ENCODE measurements around the gene LAGE3.
A peak's percentile ranks its signal among the peaks of the same experiment; 100 is the strongest.

Gene LAGE3

DNA sequence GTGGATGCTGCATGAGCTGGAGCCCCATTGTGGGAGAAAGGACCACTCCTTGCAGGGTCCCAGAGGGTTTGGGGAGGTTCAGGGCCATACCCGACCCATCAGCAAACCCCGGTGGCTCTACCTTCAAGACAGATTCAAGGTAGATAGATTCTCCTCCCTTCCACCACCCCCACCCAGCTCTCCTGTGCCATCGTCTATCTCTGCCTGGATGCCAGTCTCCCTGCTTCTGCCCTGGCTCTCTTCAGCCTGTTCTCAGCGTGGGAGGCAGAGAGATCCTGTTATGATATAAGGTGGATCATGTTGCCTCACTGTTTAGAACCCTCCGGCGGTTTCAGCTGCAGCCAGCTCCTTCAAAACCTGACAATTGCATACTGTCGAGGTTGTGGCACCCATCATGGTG lies 5.4 kb downstream of the LAGE3 start:
- DNase-seq: no peak

DNA sequence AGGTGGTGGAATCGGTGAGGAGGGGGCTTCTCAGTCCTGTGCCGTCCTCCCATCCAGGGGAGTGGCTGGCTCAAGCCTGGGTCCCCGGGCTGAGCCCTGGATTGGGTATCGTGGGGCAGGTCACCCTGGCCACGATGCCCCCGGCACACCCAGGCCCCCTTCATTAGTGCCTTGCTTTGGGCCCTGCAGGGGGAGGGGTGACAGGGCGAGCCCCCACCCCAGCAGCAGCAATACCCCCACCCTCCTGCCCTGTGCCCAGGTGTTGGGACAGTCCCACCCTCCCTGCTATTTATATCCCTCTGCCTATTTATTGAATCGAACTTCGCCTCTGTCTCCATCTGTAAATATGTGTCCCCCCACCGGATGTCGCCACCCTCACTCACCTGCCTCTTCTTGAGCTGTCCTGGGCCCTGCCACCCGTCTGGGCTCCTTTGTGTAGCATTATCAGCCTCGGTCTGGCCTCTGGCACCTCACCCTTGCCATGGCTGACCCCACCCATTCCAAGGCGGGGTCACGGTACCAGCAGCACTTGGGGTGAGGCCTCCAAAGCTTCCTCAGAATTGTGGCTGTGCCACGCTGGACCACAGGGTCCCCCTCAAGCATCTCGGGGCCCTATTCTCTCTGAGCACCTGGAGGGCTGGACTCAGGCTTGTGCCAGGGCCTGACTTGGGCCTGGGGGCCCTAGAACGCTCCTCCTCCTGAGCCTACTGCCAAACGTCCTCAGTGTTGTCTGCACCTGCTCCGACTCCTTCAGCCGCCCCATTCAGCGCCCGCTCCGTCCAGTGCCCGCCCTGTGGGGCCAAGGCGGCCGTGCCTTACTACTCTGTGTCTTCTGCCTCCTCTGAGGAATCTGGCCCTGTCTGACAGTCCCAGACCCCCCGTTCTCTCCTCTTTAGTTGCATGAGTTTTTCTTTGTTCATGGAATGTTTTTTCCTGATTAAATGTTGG lies 6.1 kb downstream of the LAGE3 start:
- DNase-seq: no peak

DNA sequence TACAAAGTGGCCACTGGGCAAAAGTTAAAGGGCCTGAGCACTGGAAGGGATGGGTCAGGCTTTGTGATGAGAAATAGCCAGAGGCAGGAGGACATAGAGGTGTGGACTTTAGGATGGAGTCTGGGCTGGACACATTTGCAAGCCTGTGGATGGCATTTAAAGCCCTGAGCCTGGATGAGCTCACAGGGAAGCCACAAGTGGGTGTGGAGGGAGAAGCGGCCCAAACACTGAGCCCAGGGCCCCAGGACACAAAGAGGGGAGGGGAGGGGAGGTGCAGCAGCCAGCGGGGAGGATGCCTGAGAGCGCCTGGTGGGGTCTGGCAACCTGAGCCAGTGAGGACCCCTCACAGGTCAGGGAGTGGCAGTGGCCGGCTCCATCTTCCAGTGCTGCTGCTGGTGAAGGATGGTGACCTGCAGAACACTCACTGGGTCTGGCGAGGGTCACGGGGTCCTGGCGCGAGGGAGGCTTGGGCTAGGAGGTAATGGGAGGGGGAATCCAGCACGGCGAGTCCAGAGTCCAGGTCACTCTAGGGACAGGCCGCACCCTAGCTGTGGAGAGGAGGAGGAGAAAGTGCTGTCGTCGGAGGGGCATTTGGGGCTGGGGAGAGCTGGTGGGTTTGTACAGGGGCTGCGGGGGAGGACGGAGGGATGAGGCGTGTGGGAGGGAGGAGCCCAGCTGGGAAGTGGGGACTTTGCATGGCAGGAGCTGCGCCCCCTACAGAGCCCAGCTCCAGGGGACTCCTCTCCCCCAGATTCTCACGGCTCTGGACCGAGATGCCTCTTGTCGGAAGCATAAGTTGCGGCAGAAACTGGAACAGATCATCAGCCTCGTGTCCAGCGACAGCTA lies 7.0 kb downstream of the LAGE3 start:
- DNase-seq: no peak

DNA sequence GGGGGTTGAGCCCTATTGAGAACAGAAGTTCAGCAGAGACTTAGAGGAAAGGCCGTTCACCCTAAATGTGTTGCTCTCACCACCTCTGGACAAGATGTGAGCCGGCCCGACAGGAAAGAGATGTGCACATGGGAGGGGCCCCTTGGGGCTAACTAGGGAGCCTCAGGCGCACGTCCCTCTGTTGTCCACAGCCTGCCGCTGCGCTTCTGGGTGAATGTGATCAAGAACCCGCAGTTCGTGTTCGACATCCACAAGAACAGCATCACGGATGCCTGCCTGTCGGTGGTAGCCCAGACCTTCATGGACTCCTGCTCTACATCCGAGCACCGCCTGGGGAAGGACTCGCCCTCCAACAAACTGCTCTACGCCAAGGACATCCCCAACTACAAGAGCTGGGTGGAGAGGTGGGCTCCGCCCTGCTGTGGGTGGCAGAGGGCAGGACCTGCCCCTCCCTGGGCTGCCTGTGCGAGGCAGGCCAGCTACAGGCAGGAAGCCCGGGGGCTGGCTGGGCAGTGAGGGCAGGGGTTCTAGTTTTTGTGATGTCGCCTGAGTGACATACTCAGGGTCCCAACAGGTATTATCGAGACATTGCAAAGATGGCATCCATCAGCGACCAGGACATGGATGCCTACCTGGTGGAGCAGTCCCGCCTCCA lies 8.0 kb downstream of the LAGE3 start:
- no peak for DNase-seq

DNA sequence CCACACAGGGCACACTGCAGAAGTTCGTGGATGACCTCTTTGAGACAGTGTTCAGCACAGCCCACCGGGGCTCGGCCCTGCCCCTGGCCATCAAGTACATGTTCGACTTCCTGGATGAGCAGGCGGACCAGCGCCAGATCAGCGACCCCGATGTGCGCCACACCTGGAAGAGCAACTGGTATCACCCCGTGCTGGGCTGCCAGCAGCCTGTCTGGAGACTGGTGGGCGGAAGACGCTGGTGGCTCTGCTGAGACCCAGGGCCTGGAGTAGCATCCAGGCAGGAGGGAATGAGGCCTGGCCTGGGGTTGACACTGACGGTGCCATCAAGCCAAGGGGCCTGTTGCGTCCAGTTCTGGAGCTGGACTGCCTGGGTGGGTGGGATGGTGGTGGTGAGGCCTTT lies 8.6 kb downstream of the LAGE3 start:
- no peak for DNase-seq

DNA sequence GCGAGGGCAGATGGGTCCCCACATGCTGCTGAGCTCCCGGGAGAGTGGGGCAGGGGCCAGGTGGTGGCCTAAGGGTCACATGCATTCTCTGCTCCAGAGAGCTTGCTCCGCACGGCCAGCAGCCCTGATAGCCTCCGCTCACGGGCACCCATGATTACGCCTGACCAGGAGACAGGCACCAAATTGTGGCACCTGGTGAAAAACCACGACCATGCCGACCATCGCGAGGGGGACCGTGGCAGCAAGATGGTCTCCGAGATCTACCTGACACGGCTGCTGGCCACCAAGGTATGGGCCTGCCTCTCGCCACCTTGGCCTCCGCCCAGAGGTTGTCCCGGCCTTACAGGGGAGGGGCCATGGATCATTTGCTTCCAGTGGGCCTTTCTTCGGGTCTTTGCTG lies 9.2 kb downstream of the LAGE3 start:
- no peak for DNase-seq

DNA sequence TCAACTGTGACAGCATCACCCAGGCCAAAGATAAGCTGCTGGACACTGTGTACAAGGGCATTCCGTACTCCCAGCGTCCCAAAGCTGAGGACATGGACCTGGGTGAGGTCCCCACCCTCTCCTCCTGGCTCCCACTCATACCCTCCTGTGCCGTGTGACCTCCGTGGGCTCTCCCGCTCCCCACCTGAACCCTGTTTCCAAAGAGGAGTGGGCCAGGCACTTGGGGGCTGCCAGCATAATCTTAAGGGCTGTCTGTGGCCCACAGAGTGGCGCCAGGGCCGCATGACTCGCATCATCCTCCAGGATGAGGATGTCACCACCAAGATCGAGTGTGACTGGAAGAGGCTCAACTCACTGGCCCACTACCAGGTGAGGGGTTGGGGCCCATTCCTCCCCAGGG lies 10.0 kb downstream of the LAGE3 start:
- DNase-seq: no peak

DNA sequence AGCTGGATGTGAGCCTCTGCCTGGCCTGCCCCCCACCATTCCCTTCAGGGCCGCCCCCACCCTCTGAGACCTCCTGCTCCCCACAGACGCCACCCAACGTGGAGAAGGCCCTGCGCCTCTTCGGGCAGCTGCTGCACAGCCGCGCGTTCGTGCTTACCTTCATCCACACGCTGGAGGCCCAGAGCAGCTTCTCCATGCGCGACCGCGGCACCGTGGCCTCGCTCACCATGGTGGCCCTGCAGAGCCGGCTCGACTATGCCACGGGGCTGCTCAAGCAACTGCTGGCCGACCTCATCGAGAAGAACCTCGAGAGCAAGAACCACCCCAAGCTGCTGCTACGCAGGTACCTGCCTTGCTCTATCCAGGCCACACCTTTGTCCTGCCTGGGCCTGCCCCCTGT lies 10.9 kb downstream of the LAGE3 start:
- DNase-seq: no peak

DNA sequence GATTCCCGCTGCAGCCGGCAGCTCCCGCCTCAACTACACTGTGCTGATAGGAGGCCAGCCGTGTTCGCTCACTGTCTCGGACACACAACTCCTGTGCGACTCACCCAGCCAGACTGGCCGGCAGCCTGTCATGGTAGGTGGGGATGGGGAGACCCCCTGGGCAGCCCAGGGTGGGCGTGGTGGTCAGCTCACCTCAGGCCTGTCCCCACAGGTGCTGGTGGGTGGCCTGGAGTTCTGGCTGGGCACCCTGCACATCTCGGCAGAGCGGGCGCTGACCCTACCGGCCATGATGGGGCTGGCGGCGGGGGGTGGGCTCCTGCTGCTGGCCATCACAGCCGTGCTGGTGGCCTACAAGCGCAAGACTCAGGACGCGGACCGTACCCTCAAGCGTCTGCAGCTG lies 11.5 kb downstream of the LAGE3 start:
- DNase-seq: no peak

DNA sequence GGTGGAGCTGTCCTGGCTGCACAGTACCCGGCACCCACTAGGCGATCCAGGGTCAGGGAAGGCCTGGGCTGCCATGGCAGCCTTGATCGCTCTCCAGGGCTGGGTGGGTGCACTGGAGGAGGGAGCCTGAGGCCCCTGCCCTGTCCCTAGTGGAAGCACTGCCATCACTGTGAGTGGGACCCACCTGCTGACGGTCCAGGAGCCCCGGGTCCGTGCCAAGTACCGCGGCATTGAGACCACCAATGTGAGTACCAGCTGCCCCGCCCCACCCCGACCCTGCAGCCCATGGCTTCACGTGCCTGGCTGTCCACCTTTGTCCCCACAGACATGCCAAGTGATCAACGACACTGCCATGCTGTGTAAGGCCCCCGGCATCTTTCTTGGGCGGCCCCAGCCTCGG lies 12.2 kb downstream of the LAGE3 start:
- DNase-seq: no peak

DNA sequence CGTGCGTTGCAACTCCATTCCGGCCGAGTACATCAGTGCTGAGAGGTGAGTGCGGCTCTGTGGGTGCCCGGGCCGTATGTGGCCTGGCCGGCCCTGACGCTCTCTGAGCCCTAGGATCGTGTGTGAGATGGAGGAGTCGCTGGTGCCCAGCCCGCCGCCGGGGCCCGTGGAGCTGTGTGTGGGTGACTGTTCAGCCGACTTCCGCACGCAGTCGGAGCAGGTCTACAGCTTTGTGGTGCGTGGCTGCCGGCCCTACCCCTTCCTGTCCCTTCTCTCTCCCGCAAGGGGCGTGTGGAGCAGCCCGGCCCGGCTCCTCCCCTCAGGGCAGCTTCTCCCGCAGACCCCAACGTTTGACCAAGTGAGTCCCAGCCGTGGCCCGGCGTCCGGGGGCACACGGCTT lies 13.0 kb downstream of the LAGE3 start:
- DNase-seq: no peak

DNA sequence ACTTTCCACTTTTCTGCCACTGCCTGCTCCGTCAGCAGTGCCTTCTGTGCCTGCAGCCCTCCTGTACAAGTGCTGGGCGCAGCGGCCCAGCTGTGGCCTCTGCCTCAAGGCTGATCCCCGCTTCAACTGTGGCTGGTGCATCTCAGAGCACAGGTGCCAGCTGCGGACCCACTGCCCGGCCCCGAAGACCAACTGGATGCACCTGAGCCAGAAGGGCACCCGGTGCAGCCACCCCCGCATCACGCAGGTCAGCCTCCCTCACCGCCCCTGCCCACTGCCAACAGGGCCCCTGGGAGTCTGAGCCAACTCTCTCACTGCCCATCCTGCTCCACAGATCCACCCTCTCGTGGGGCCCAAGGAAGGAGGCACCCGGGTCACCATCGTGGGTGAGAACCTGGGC lies 13.5 kb downstream of the LAGE3 start:
- DNase-seq: no peak

DNA sequence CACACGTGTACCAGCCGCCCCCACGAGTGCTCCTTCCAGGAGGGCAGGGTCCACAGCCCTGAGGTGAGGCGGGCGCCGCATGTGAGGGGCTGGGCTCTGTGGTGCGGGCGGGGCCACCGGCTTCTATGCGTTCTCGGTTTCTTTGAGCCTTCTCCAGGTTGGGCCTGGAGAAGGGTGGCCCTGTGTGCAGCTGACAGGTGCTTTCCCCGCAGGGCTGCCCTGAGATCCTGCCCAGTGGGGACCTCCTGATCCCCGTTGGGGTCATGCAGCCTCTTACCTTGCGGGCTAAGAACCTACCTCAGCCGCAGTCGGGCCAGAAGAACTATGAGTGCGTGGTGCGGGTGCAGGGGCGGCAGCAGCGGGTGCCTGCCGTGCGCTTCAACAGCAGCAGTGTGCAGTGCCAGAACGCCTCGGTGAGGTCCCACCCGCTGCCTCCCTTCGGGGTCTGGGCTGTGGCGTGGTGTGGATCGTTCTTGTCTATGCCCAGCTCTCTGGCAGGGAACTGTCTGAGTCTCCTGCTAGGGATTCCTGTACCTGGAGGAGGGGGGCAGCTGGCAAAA lies 14.2 kb downstream of the LAGE3 start:
- no peak for DNase-seq

DNA sequence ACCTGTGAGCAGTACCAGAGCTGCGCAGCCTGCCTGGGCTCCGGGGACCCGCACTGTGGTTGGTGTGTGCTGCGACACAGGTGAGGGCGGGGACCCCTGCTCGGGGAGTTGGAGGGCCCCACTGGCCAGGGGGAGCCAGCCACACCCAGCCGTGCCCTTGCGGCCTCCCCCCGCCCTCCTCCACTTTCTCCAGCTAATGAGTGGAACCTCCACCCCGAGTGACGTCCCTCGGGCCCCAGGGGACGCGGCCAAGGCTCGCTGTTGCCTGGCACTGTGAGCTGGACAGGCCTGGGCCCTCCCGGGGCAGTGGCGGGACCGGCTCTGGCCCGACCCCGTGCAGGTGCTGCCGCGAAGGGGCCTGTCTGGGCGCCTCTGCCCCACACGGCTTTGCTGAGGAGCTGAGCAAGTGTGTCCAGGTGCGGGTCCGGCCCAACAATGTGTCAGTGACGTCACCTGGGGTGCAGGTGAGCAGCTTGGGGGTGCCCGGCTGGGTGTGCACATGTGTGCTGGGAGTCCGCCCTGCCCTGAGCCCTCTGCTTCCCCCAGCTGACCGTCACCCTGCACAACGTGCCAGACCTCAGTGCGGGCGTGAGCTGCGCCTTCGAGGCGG lies 15.4 kb downstream of the LAGE3 start:
- DNase-seq: no peak

DNA sequence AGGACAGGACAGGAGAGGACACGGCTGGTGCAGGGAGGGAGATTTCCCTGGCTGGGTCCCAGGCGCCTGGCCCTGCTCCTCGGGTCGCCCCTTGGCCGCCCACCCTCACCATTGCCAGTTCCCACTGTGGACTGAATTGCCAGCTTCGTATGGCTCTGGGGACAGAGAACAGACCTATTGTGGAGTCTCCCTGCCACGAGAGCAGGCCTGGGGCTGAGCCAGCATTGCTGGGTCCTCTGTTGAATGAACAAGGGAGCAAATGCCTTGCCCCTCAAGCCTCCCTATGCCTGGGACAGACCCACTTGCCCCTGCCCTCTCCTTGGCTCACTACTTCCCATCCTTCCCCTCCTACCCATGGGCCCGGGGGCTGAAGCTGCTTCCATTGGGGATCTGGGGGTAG lies 16.7 kb downstream of the LAGE3 start:
- no peak for DNase-seq

DNA sequence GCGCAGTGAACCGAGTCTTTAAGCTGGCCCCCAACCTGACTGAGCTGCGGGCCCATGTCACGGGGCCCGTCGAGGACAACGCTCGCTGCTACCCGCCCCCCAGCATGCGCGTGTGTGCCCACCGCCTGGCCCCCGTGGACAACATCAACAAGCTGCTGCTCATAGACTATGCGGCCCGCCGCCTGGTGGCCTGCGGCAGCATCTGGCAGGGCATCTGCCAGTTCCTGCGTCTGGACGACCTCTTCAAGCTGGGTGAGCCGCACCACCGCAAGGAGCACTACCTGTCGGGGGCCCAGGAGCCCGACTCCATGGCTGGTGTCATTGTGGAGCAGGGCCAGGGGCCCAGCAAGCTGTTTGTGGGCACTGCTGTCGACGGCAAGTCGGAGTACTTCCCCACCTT lies 18.8 kb downstream of the LAGE3 start:
- DNase-seq: no peak

DNA sequence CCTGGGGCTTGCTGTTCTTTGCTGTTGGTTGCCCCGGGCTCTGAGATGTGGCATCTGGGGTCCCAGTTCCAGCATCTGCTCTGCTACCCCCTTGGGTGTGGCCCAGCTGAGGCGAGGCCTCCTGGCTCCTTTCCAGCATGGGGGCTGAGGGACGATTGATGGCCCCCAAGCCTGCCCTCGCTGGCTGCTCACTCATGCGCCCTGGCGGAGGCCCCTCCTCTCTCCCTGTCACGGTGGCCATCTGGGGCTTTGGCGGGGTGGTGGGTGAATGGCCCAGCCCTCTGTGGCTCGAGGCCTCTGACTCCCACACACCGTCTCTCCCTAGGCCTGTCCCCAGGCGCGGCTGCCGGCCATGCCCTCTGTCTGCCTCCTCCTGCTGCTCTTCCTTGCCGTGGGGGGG lies 19.2 kb downstream of the LAGE3 start:
- DNase-seq: no peak

DNA sequence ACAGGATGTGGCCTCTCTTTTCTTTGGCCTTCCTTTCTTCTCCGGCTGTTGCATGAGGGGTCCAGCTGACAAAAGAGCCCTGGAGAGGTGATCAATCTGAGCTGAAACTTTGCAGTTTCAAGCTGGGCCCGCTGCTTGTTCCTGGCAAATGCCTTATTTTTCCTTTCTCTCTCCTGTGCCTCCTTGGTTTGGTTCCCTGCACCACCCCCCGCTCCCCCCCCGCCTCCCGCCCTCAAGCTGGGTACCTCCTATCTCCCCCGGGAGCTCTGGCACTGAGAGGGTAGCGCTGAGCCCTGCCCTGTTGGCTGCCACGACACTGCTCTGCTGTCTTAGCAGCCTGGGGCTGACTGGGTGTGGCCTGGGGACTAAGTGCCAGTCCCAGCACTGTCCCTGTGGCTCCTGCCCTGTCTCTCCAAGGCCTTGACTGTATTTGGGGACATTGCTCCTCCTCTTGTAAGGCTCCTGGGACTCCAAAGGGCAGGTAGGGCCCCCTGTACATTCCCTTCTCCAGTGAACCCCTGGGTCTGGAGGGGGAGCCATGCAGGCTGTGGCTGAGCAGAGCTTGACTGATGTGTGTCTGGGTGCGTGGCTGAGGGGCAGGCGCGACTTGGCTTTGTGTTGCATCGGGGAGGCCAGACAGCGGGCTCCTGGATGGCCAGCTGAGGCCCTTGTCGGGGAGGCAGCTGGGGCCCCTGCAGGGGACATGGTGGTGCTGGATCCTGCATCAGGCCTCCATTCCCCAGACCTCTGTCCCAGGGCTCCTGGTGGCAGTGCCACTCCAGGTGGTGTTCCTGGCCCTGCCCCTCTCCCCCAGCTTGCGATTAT lies 19.9 kb downstream of the LAGE3 start:
- peak; percentile 64 for DNase-seq

DNA sequence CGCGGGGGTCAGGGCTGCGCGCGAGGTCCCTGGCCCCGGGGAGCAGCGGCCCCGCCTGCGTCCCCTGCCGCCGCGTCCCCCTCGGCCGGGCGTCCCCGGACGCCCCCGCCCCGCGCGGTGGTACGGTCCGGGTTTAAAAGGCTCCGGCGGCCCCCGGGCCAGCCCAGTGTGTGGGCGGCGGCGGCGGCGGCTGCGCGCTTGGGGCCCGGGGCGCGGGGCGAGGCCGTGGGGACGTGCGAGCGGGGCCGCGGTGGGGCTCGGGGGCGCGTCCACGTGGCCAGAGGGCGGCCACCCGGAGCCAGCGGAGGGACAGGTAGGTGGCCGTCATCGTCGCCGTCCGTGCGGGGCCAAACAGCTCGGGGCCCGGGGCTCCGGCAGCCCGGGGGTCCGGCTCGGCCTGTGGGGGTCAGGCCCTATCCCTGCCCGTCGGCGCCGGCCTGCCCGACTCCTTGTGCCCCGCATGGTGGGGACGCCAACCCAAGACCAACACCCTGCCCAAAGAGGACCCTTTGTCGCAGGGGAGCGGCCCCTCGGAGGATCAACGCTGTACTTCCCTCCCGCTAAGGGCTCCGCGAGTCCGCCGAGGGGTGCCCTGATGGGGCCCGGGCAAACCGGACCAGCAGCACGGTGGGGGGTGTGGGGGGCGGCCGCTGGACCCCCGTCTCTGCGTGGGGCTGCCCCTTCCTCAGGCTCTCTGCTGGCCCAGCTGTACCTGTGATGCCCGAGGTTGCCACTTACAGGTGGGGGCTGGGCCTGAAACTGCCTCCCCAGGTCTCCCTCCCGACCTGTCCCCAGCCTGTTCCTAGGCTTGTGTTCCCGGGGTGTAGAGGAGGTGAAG lies 20.7 kb downstream of the LAGE3 start, which contains the start of gene PLXNA3:
Gene PLXNA3 (plus strand): TSS at position 166 of the 838 bp plus-strand sequence. CDS start 1,903 bp downstream, outside the sequence.
- peak; percentile 52 for DNase-seq

DNA sequence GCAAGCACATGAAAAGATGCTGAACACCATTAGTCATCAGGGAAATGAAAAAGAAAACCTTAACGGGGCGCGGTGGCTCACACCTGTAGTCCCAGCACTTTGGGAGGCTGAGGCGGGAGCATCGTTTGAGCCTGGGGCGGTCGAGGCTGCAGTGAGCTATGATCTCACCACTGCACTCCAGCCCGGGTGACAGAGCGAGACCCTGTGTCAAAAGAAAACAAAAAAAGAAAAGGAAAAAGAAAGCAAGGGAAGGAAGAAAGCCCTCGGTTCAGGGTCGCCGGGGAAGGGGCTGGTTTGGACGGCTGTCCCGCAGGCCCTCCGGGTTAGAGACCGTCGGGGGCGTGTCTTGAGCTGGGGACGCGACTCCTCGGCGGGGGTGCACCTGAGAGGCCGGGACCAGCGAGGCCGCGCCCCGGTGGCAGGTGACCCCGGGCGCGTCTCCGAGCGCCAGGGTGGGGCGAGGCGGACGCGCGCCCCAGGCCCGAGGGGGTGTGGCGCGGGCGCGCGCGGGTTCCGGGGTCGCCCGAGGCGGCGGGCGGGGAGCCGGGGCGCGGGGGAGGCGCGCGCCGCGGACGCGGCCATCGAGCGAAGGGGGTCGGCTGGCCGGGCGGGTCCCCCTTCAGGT lies 21.5 kb downstream of the LAGE3 start:
- DNase-seq: peak; percentile 60

Measured in RPMI8226 (cell line).